Activated naive CD4-positive, alpha-beta T cell treated with anti-CD3 and anti-CD28 coated beads, Interleukin-2, amount 50 U/mL, for 72 hours (primary cell): Measurements from ENCODE around the gene PEX5. TPM values are rescaled to one million over a fixed set of nuclear protein-coding genes. Genes with fewer than 3 reads are reported as not detected.
"Not testable (repeated sequence)": the region's sequence is repeated elsewhere in the genome, so short reads cannot be mapped to it uniquely, and the experiment has no call there.

Source experiments
- ATAC-seq, 2 donors: fragments of 150-1000 bp; cut with Tn5 transposase; 2 replicates each; pipeline ENCODE4 v1.10.0; 2021; ENCODE audit warnings: mild to moderate bottlenecking in 2 of 2, moderate library complexity in 2 of 2
- DNase-seq, 2 donors: peaks; one replicate each; pipeline ENCODE4 v3.0.0; 2021 to 2022; ENCODE audit warnings: low spot score in 2 of 2
- H3K27ac Mint-ChIP-seq, 2 donors: one replicate each; pipeline ENCODE4 v1.8.0; 2022; ENCODE audit warnings: mild to moderate bottlenecking in 2 of 2, mixed read lengths in 2 of 2
- H3K36me3 Mint-ChIP-seq, 2 donors: one replicate each; pipeline ENCODE4 v1.8.0; 2022; ENCODE audit warnings: mixed read lengths in 2 of 2
- H3K9me3 Mint-ChIP-seq, 2 donors: one replicate each; pipeline ENCODE4 v1.8.0; 2022; ENCODE audit warnings: mixed read lengths in 2 of 2
- total RNA-seq, 2 donors: library from RNA; stranded (reverse); gene quantifications; one replicate each; pipeline ENCODE4 v1.2.3, GENCODE V29; 2022

PEX5 gene
- total RNA-seq, 2 donors from 2014 or later = 18.1 to 37.4 TPM

DNA sequence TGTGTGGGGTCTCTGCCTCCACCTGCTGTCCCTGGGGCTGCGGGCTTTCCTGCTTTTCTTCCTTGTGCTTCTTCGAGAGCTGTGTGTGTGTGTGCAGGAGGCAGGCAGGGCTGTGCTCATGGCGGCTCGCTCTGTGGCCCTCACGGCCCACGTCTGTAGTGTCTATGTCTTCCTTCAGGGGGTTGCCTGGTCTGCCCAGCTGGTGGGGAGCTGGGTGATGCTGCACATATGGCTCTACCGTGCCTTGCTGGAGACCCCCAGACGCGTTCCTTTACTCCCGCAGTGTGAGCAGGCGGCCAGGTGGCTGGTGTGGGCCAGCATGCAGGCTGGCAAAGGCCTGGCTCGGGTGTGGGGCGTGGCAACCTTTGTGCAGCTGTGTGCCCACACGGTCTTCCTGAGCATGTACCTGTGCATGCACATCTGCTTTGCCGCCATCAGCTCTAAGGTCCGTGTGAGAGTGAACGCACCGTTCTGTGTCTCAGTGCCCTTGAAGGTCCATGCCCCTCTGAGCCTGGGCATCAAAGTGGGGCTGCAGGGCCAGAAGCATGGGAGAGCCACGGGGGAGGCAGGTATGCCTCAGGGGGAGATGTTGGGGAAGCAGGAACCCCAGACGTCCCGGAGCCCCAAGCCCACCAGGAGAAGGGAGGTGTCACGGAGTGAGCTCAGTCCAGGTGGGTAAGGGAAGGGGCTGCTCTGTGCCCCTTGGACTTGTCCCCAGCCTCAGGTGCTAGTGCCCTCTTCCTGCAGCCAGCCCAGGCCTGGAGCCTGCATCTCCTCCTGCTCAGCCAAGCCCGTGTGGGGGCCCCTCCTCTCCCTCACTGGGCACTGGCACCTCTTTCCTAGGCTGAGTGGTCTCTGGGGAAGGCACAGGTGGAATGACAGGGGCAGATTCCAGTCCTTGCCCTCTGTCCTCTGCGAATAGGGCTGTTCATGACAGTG is 33.0 kb upstream of the PEX5 start:
- DNase-seq (no peak), ATAC-seq (no peak)
- Mint-ChIP-seq H3K27ac (no peak overlapping the region), H3K9me3 (no peaks in the 10 kb centered on the region), H3K36me3 (no peaks in the 10 kb centered on the region)

- DNase-seq (no peak), ATAC-seq (no peak)
- Mint-ChIP-seq H3K9me3 (no peaks in the 10 kb centered on the region), H3K27ac (peak overlapping the region; percentile 3 to 23), H3K36me3 (no peaks in the 10 kb centered on the region)
Observed at GRCh38 chr12:7157391-7157790, 32.1 kb upstream of the PEX5 start.

GRCh38 chr12:7158781-7159609 is 30.5 kb upstream of the PEX5 start:
- H3K36me3 Mint-ChIP-seq = no peaks in the 10 kb centered on the region
- H3K27ac Mint-ChIP-seq = no peak overlapping the region
- DNase-seq = no peak
- no peaks in the 10 kb centered on the region for H3K9me3 Mint-ChIP-seq
- ATAC-seq = no peak

DNA sequence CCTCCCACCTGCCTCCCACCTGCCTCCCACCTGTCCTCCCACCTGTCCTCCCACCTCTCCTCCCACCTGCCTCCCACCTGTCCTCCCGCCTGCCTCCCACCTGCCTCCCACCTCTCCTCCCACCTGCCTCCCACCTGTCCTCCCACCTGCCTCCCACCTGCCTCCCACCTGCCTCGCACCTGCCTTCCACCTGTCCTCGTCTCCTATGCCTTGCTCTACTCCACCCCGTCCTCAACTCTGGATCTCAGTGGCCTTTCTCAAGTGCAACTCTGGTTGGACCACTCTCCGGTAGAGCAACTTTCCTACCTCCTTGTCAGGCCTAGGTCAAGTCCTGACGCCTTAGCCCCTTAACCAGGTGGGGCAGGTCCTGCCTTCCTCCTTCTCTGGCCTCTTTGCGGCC is 29.3 kb upstream of the PEX5 start:
- no peaks in the 10 kb centered on the region for H3K36me3 Mint-ChIP-seq
- H3K27ac Mint-ChIP-seq = no peak overlapping the region
- no peak for ATAC-seq
- DNase-seq = no peak
- no peaks in the 10 kb centered on the region for H3K9me3 Mint-ChIP-seq

DNA sequence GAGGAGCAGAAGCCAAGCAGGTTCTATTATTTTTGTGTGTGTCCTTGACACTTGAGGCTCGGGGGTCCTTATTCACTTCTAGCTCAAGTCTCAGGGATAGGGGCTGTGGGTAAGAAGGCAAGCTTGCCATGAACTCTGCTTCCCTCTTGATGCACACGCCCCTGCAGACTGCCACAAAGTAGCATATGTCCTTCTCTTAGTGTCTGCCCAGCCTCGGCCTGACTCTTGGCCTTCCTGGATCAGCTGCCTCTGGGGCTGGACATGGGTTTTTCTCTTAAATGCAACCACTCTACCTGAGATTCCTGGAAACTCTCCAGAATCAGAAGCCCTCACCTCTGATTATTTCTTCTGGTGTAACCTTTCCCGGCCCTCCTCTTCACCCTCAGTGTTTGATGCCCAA is 28.2 kb upstream of the PEX5 start:
- Mint-ChIP-seq H3K9me3 (no peaks in the 10 kb centered on the region), H3K36me3 (no peaks in the 10 kb centered on the region), H3K27ac (no peak overlapping the region)
- ATAC-seq = no peak
- DNase-seq = no peak

DNA sequence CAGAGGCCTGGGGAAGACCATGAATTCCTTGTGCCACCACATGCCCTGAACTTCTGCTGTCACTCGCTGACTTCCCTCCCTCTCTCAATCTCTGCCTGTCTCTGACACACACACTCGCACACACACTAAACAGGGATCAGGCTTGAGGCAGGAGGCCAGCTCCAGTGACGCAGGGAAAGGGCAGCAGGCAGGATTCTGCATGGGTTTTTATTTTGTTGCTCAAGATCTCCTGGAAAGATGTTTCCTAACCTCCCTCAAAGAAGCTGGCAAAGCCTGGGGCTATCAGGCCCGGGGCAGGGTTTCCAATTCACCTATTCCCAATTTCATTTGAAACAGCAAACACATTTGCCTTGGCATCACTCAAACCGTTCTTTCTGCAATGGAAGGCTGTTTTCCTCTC is 27.7 kb upstream of the PEX5 start:
- peak overlapping the region in 1 of 2 donors; percentile 61 for H3K27ac Mint-ChIP-seq
- DNase-seq (no peak), ATAC-seq (no peak)
- peaks cover 0 to 3% of the 10 kb centered on the region in 2 donors for H3K36me3 Mint-ChIP-seq
- H3K9me3 Mint-ChIP-seq = peaks cover 0 to 2% of the 10 kb centered on the region in 2 donors

DNA sequence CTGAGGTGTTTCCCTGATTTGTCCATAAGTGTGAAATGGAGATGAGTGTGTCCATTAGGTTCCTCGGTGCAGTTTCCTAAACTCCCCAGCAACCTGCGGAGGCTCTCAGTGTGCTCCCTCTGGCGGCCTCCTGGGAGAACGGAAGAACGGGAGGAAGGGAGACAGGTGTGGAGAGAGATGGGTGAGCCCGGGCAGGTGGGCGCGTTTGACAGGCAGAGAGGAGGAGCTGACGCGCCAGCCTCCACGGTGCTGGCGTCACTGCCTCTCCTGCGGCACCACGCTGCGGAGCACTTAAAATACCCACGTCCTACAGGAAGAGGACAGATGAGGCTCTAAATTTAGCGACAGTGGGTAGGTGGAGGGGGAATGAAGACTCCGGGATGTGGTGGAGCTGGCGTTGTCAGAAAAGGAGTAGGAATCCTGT is 26.8 kb upstream of the PEX5 start:
- DNase-seq = peak in 1 of 2 donors; percentile 12

DNA sequence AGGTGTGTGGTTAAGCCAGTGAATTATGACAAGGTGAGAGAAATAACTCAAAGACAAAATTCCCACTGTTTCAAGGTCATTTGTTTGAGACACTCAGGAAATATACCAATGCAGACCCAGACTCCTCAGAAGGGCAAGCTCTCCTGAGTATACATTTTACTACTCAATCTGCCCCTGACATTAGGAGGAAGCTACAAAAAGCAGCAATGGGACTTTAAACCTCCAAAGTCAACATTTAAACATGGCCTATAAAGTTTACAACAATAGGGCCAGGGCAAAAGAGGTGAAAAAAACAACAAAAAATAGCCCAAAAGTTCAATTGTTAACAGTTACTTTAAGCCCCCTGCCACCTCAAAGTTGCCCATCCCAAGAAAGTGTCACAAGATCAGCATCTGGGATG is 19.5 kb upstream of the PEX5 start:
- DNase-seq (no peak), ATAC-seq (no peak)
- H3K27ac Mint-ChIP-seq = no peak overlapping the region
- peaks cover 10 to 46% of the 10 kb centered on the region in 2 donors for H3K36me3 Mint-ChIP-seq
- peaks cover 19 to 39% of the 10 kb centered on the region in 2 donors for H3K9me3 Mint-ChIP-seq

More for the DNA sequence above, 26.8 kb upstream of the PEX5 start:
- no peak overlapping the region for H3K27ac Mint-ChIP-seq
- peaks cover 7 to 11% of the 10 kb centered on the region in 2 donors for H3K9me3 Mint-ChIP-seq
- ATAC-seq = peak; percentile 50 to 71
- peaks cover 0 to 10% of the 10 kb centered on the region in 2 donors for H3K36me3 Mint-ChIP-seq

- ATAC-seq = no peak
- H3K9me3 Mint-ChIP-seq = peaks cover 19 to 40% of the 10 kb centered on the region in 2 donors
Observed at GRCh38 chr12:7171854-7172253, 17.6 kb upstream of the PEX5 start.

GRCh38 chr12:7175493-7175892 is 14.0 kb upstream of the PEX5 start:
- DNase-seq = no peak
- H3K27ac Mint-ChIP-seq = no peak overlapping the region
- ATAC-seq = no peak
- H3K36me3 Mint-ChIP-seq = peaks cover 0 to 12% of the 10 kb centered on the region in 2 donors
- peaks cover 0 to 13% of the 10 kb centered on the region in 2 donors for H3K9me3 Mint-ChIP-seq

More at GRCh38 chr12:7171854-7172253, 17.6 kb upstream of the PEX5 start:
- Mint-ChIP-seq H3K36me3 (peaks cover 10 to 42% of the 10 kb centered on the region in 2 donors), H3K27ac (no peak overlapping the region)
- no peak for DNase-seq

GRCh38 chr12:7176595-7176994 is 12.9 kb upstream of the PEX5 start:
- ATAC-seq = no peak
- H3K36me3 Mint-ChIP-seq = peaks cover 0 to 6% of the 10 kb centered on the region in 2 donors
- H3K27ac Mint-ChIP-seq = no peak overlapping the region
- peaks cover 0 to 9% of the 10 kb centered on the region in 2 donors for H3K9me3 Mint-ChIP-seq
- DNase-seq = no peak

DNA sequence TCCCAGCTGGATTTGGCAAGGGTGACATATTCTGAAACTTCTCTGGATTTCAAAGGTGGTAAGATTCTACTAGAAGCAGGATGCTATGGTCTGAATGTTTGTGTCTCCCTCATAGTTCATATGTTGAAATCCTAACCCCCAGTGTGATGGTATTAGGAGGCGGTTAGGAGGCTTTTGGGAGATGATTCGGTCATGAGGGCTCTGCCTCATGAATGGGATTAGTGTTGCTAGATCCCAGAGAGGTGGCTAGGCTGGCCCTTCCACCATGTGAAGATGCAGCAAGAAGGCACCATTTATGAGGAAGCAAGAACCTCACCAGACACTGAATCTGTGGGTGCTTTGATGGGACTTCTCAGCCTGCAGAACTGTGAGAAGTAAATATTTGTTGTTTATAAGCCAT is 11.0 kb upstream of the PEX5 start:
- Mint-ChIP-seq H3K9me3 (peaks cover 0 to 3% of the 10 kb centered on the region in 2 donors), H3K27ac (no peak overlapping the region), H3K36me3 (no peaks in the 10 kb centered on the region)
- ATAC-seq (no peak), DNase-seq (no peak)

GRCh38 chr12:7180685-7181084 is 8.8 kb upstream of the PEX5 start:
- no peak for DNase-seq
- no peak for ATAC-seq
- Mint-ChIP-seq H3K27ac (no peak overlapping the region), H3K9me3 (peaks cover 0 to 3% of the 10 kb centered on the region in 2 donors), H3K36me3 (no peaks in the 10 kb centered on the region)

GRCh38 chr12:7186058-7186457 is 3.4 kb upstream of the PEX5 start:
- not testable (repeated sequence) for ATAC-seq, DNase-seq, H3K36me3 Mint-ChIP-seq, H3K9me3 Mint-ChIP-seq
- H3K27ac Mint-ChIP-seq = peak overlapping the region in 1 of 2 donors; percentile 47

DNA sequence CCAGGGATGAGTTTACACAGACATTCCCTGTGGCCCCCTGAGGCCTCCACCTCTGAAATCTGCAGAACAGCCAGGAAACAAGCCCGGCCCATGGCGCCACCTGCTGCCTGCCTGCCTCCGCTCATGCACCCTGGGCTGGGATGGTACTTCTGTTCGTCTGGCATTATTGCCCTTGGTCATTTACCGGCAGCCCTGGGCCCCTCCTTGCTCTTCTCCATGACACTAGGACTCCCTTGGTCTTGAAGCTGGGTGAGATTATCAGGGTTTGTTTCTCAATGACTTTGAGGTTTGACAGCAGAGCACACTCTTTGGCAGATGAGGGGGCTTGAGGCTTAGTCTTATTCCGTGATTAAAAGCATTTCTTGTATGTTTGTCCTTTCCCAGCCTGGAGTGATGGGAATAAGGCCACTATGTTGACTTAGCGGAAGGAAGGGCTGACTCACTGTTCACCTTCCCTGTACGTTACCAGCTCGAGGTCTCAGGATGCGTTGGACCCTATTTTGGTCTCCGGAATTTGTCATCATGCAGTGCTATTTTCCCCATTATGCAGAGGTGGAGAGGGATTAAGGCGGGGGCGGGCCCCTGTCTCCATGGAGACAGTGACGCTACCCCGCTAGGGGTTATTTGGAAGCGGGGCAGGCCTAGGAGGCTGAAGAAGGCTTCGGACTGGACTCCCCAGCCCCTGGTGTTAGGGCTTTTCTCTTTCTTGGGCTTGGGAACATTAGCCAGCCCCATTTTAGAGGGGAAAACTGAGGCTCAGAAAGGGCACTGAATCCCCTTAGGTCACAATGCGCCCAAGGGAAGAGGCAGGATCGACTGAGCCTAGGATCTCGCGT is 706 bp upstream of the PEX5 start:
- peak; percentile 64 to 72 for ATAC-seq
- peaks cover 5 to 12% of the 10 kb centered on the region in 2 donors for H3K36me3 Mint-ChIP-seq

More for the DNA sequence above, 706 bp upstream of the PEX5 start:
- Mint-ChIP-seq H3K27ac (peak overlapping the region; percentile 95 to 99), H3K9me3 (no peaks in the 10 kb centered on the region)
- DNase-seq = peak; percentile 74 to 79
